NCI-H345 treated with DMSO at 0.1 percent for 48 hours (cell line): Measurements from ENCODE around the gene MOCOS.
"Not testable (repeated sequence)": the region's sequence is repeated elsewhere in the genome, so short reads cannot be mapped to it uniquely, and the experiment has no call there.

Experiments used
- DNase-seq: peaks from one replicate; lab custom pipeline; 2025; ENCODE audit not compliant: unreplicated experiment; lab: John Stamatoyannopoulos, UW

MOCOS gene, protein sequence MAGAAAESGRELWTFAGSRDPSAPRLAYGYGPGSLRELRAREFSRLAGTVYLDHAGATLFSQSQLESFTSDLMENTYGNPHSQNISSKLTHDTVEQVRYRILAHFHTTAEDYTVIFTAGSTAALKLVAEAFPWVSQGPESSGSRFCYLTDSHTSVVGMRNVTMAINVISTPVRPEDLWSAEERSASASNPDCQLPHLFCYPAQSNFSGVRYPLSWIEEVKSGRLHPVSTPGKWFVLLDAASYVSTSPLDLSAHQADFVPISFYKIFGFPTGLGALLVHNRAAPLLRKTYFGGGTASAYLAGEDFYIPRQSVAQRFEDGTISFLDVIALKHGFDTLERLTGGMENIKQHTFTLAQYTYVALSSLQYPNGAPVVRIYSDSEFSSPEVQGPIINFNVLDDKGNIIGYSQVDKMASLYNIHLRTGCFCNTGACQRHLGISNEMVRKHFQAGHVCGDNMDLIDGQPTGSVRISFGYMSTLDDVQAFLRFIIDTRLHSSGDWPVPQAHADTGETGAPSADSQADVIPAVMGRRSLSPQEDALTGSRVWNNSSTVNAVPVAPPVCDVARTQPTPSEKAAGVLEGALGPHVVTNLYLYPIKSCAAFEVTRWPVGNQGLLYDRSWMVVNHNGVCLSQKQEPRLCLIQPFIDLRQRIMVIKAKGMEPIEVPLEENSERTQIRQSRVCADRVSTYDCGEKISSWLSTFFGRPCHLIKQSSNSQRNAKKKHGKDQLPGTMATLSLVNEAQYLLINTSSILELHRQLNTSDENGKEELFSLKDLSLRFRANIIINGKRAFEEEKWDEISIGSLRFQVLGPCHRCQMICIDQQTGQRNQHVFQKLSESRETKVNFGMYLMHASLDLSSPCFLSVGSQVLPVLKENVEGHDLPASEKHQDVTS

DNA sequence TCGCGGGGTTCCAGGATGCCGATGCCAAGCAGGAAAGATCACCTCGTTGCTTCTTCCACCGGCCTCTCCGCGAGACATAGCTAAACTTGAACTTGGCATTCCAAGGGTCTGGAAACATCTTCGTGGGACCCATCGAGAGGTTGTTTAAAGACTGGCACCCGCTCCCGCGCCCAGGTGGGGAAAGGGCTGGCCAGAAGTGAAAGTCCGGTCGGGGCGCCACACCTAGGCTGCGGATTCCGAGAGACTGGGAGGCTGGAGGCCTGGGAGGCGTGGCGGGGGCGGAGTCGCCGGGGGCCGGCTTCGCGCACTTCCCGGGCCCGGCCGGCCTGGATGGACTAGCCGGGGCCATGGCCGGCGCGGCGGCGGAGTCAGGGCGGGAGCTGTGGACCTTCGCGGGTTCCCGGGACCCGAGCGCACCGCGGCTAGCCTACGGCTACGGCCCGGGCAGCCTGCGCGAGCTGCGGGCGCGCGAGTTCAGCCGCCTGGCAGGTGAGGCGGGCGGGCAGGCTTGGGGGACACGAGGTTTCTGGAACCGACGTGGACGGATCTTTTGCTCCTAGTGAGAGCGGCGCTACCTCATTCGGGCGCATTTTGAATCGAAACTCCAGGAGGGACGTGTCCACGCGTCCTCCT is at the start of gene MOCOS:
Gene MOCOS (plus strand): TSS at position 305 of the 633 bp plus-strand sequence. CDS start 43 bp downstream, at position 348.
- DNase-seq, result no peak

DNA sequence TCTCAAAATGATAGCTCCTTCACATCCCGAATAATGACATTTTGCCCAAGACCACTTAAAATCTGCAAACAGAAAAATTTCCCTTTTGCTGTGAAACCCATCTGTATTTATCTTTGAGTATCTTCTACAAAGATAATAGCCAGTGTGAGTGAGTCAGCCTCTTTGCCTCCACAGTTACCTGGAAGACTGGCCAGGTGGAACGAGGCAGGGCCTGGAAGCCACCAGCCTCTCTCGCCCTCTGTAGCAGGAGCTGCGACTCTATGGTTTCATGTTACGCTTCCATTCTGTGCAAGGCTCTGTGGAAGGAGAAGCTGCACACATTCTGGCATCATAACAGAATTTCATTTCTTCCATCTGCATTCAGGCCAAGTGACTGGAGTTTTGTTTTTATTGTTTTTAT is 48.1 kb upstream of the MOCOS start:
- DNase-seq, result no peak

DNA sequence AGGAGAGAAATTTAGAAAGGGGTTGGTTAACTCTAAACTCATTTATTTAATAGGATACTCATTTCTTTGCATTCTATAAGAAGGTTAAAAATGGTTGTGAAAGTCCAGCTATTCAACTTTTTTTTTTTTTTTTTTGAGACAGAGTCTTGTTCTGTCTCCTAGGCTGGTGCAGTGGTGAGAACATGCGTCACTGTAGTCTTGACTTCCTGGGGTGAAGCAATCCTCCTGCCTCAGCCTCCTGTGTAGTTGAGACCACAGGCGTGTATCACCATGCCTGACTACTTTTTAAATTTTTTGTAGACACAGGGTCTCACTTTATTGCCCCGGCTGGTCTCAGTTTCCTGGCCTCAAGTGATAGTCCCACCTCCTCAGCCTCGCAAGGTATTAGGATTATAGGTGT is 45.7 kb upstream of the MOCOS start:
- no peak for DNase-seq

DNA sequence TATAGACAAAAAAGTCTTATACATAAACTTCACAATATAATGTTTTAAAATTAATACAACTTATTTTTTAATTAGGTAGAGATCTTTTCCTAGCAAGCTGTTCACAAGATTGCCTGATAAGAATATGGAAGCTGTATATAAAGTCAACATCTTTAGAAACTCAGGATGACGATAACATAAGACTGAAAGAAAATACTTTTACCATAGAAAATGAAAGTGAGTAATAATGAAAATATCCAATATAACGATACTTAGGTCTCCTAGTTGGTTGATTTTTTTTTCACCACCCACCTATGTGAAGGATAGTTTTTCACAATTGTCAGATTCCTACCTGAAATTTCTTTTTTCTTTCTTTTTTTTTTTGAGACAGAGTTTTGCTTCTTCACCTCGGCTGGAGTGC is 44.5 kb upstream of the MOCOS start:
- no peak for DNase-seq

DNA sequence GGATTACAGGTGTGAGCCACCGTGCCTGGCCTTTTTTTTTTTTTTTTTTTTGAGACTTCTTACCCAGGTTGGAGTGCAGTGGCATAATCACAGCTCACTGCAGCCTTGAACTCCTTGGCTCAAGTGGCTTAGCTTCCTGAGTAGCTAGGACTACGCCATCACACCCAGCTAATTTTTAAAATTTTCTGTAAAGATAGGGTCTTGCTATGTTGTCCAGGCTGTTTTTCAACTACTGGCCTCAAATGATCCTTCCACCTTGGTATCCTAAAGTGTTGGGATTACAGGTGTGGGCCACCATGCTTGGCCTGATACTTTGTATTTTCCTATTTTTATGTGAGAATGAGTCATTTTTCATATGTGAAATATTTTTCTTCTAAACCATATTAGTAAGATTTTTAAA is 43.9 kb upstream of the MOCOS start:
- no peak for DNase-seq

DNA sequence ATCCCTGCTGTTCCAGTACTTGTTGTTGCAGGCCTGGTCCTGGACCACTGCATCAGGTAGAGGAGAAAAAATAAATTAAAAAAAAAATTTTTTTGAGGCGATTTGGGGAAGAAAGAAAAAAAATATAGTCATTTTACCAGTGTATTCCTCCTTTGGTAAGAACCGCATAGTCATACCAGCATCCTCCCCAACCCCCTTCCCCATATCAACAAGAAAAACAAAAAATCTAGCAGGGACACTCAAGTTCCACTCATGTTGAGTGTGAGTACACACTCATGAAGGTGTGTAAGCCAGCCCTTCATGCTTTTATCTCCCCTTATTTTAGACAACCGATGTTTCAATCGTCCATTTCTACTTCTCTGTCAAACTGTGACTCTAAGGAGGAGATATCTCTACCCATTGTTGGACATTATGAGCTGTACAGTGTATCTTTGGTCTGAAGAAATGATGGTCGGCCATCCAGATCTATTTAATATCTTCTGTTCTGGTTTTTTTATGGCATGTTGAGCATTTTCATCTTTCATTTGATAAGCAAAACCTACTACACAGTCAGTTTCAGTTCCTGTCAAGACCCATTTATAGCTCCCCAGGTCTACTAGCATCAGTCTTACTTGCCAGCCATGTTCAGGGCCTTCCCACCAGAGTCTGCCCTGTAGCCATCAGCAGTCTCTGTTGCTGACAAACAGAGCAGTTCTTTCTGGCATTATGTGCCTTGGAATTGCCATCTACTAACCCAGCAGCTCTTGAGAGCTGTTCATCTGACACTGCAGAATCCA is 37.6 kb upstream of the MOCOS start:
- no peak for DNase-seq

DNA sequence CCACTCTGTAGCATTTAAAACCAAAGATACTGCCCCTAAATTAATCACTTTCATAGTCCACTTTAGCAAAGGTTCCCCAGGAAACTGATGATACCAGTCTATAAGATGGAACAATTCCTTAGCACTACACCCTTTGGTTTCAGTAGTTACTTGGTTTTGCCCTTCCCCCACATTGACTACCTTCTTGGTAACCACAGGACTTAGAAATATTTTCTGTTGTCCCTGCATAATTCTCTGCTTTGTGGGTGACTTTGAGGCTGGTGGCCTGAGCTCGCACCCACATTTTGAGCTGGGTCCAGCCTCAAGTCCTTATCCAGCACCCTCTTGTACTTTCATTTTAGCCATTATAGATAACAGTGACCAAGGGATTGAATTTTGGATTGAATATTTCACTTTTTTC is 34.5 kb upstream of the MOCOS start:
- DNase-seq, result no peak

DNA sequence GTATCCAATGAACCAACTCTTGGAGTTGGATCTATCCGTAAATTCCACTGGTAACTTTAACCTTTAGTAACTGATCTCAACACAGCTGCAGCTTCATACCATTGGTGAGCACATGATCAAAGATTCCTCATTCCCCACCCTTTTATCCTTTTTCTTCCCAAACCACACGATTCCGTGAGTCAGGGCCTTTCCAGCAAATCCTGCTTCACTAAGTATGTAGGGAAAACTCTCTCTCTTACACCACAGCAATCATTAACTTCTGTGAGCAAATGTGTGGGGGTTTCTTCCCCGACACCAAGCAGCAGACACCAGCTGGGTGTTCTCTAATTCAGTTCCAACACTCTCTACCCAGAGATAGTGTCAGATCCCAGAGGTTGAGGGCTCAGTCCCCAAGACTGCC is 34.1 kb upstream of the MOCOS start:
- no peak for DNase-seq

DNA sequence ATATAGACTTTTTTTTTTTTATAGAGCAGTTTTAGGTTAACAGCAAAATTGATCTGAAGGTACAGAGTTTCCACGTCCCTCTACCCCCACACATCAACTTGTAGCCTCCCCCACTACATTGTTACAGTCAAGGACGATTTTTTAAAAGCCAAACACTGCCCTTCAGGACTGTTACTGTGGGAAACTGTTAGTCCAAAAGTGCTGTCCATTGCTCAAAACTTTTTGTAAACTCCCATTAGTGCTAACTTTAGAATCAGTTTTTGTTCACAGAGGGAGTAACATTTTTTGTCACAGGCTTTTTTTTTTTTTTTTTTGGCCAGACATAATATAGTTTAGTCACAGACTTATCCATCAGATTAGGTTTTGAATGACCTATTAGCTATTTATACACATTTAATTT is 33.5 kb upstream of the MOCOS start:
- DNase-seq, result no peak

DNA sequence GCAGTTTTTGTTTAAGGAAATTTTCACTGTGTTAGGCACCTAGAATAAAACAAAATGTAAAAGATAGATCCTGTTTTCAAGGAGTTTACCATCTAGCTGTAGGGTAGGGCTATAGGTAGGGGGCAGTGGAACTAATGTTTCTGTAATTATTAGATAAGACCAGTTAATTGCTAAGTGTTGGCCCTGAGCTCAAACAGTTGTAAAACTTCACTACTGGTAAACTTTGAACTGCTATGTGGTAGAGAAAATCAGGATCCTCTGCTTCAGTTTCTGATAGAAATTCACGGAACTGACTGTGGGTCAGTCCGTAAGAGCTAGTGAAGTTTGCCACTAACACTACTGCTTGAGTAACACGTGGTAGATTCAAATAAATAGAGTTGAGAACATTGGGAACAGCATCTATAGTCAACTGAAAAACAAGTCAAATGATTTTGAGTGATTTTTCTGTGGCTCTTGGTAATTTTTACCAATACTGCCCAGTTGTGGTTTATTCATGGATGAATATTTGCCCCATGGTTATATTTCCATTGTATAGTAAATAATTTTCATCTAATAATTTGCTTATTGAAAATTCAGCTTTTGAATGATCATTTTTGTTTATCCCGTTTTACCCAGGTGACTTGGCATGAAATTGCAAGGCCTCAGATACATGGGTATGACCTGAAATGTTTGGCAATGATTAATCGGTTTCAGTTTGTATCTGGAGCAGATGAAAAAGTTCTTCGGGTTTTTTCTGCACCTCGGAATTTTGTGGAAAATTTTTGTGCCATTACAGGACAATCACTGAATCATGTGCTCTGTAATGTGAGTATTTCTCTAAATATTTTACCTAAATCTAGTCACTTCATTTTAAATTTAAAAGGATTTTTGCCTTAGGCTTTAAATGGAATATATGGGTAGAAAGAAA is 31.2 kb upstream of the MOCOS start:
- DNase-seq, result no peak

DNA sequence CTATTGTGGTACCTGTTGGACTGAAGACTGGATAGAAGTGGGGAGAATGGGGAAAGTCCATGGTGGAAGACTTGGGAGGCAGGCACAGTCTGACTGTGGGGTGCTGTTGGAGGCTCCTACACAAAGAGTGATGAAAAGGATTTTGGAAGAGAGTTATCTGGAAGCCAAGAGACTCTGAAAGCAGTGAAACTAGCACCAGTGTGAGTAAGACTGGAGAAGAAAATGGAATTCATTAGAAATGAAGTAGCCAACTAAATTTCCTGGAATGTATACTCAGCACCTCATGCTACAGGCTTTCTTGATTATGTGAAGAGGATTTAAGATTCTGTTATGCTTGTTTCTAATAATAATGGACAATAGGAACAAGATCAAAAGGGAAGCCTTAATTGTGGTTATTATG is 29.9 kb upstream of the MOCOS start:
- DNase-seq, result no peak

DNA sequence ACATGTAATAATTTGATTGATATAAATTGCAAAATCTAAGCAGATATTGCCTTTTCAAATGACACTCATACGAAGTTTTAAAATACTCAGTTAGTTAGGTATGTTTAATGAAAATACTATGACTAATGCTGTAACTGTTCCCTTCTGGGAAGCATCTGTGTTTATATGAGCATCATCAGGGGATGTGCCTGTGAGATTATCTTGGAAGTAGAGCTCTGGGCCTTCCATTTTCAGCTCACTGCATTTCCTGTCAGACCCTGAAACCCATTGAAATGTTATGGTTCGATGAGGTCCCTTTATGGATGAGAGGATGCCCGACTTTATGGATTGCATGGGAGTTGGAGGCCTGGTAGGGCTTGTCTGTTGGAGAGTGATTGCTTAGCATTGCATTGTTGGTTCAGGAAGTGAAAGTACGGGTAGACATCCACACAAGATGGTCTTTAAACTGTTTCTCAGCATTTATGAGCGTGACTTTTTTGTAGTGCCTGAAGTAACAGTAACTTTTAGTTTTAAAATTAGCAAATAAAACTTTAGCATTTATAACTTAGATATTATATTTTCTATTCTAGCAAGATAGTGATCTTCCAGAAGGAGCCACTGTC is 28.9 kb upstream of the MOCOS start:
- DNase-seq, result no peak

DNA sequence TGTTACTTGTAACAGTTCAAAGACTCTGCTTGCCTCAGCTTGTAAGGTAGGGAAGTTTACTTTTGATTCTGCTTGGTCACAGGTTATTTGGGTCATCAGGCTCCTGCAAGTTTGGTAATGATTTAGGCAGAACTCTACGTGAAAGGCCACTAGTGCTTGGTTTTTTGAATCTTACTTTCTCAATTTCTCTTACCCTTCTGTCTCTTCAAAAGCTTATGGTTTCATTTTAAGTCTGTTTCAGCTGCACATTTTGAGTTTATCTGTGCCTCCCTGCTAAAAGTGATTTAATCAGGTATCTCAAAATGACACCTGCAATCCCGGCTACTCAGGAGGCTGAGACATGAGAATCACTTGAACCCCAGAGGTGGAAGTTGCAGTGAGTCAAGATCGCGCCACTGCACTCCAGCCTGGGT is 26.3 kb upstream of the MOCOS start:
- DNase-seq, result no peak

DNA sequence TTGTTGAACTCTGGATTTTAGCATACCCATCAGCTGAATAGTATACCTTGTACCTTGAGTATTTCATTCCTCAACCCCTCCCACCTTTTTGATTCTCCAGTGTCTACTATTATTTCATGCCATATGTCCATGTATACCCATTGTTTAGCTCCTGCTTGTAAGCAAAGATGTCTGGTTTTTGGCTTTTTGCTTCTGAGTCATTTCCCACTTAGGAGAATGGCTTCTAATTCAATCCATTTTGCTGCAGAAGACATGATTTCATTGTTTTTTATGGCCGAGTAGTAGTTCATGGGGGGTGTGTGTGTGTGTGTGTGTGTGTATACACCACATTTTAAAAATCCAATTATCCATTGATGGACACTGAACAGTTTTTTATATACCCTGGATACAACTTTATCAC is 24.3 kb upstream of the MOCOS start:
- no peak for DNase-seq

DNA sequence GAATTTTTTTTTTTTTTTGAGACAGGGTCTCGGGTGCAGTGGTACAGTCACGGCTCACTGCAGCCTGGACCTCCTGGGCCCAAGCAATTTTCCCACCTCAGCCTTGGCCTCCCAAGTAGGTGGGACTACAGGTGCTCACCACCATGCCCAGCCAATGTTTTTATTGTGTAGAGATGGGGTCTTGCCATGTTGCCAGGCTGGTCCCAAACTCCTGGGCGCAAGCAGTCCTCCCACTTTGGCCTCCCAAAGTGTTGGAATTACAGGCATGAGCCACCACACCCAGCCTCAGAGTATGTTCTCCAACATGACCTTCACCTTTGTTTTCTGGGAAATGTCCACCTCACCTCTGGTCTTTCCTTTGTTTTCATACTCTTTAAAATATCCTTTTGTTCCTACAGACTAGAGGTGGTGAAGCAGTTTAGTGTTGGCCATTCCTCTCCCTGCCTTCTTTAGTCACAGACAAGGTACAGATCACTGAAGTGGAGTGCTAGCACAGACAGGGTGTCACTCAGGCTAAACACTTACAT is 19.5 kb upstream of the MOCOS start:
- DNase-seq, result no peak

DNA sequence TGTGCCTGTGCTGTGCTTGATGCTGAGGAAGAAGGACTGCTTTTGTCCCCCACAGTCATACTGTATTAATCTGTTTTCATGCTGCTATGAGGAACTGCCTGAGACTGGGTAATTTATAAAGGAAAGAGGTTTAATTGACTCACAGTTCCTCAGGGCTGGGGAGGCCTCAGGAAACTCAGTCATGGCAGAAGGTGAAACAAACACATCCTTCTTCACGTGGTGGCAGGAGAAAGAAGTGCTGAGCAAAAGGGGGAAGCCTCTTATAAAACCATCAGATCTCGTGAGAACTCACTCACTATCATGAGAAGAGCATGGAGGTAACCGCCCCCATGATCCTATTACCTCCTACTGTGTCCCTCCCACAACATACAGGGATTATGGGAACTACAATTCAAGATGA is 19.0 kb upstream of the MOCOS start:
- not testable (repeated sequence) for DNase-seq

DNA sequence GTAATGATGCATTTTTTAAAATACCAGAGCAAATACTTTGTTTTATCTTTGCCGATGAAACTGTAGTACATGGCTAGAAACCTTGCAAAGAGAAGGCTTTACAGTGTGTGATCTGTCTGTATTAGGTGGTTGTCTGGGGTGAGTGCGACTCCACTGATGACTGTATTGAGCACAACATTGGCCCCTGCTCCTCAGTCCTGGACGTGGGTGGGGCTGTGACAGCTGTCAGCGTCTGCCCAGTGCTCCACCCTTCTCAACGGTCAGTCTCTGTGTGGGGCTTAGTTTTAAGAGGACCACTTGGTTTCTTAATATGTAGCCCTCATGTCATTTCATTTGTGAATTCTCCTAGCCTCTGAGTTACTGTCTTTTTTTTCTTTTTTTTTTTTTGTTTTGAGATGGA is 17.4 kb upstream of the MOCOS start:
- DNase-seq, result no peak

DNA sequence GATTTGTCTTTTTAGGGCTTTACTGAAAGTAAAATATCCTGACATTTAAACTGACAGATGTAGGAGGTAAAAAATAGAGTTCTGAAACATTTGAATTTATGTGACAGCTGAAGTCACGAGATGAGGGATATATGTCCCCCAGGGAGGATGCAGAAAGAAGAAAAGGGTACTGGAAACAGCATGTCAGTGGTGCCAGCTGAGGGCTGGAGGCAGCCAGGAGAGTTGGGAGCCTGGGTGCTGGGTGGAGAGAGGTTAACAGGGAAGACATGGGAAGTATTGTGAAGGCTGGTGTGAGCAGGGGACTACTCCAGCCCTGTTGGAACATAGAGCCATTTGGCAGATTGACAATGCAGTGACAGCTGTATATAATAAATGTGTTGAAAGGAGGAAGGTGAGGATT is 11.8 kb upstream of the MOCOS start:
- no peak for DNase-seq

DNA sequence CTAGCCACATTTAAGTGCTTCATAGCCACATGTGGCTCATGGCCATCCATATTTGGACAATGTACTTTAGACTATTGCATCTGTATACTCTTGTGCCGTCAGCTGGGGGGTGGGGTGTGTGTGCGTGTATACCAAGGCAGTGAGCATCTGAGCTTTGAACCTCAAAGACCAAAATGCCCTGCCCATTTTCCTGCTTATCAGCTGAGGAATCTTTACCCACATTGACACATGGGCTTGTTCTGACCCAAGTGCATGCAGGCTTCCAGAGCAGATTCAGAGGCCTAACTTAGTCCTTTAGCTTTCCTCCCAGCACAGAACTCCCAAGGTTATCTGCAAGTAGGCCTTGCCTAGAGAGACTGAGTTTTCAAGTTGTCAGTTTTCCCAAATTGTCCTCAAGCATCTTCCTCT is 11.1 kb upstream of the MOCOS start:
- DNase-seq, result no peak
